ENCODE results near the gene NIPAL3. TPM values are rescaled to one million over a fixed set of nuclear protein-coding genes. Genes with fewer than 3 reads are reported as not detected.
"Not testable (repeated sequence)": the region's sequence is repeated elsewhere in the genome, so short reads cannot be mapped to it uniquely, and the experiment has no call there.

Gene NIPAL3
- total RNA-seq, 3 donors from 2014 or later (not counting 1 experiment from before 2014, with no cell fraction given) = 16.6 to 31.9 (median 29.4) TPM

DNA sequence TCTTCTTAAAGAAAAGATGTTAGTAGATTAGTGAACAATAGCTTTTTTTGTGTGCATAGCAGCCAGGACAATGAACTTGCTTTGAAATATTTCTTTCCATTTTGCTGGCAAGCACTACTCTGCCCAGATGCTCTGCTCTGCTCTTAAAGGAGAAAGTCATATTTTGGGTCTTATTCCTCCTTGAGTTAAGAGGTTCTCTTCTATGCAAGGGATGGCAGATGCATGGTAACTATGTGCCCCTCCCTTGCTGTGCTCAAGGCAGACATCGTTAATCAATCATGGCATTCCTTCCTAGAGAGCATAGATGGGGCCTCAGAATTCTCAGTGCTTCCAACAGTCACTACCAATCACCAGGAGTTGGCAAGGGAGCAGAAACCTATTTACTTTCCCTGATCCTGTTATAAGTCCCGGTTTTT, 27.6 kb downstream of the NIPAL3 start:
- H3K4me1 ChIP-seq (ENCODE audit: control insufficient read depth, insufficient read depth, low read length) = no peaks in the 10 kb centered on the region
- TF ChIP-seq, protein P1, sequence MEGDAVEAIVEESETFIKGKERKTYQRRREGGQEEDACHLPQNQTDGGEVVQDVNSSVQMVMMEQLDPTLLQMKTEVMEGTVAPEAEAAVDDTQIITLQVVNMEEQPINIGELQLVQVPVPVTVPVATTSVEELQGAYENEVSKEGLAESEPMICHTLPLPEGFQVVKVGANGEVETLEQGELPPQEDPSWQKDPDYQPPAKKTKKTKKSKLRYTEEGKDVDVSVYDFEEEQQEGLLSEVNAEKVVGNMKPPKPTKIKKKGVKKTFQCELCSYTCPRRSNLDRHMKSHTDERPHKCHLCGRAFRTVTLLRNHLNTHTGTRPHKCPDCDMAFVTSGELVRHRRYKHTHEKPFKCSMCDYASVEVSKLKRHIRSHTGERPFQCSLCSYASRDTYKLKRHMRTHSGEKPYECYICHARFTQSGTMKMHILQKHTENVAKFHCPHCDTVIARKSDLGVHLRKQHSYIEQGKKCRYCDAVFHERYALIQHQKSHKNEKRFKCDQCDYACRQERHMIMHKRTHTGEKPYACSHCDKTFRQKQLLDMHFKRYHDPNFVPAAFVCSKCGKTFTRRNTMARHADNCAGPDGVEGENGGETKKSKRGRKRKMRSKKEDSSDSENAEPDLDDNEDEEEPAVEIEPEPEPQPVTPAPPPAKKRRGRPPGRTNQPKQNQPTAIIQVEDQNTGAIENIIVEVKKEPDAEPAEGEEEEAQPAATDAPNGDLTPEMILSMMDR (IDR thresholded peaks at IDR 0.05) = no peak
- intact Hi-C loops (cut with micrococcal nuclease) = no loop called here
- Mint-ChIP-seq H3K27ac (no peak overlapping the region), H3K9me3 (no peaks in the 10 kb centered on the region), H3K36me3 (peaks cover 16% of the 10 kb centered on the region), H3K4me3 (no peak overlapping the region), H3K27me3 (ENCODE audit: low read depth in 2 of 2) (no peaks in the 10 kb centered on the region), H3K4me1 (peaks cover 0 to 5% of the 10 kb centered on the region in 2 donors)
- ATAC-seq (no peak), DNase-seq (no peak)
- no peak overlapping the region for H3K27ac ChIP-seq (ENCODE audit: low read length)
- no peaks in the 10 kb centered on the region for H3K27me3 ChIP-seq (ENCODE audit: control insufficient read depth, insufficient read depth, low read length)
- no peaks in the 10 kb centered on the region for H3K9me3 ChIP-seq (ENCODE audit: control insufficient read depth, insufficient read depth, low read length)
- peaks cover 35% of the 10 kb centered on the region for H3K36me3 ChIP-seq (ENCODE audit: control insufficient read depth, insufficient read depth, low read length)
- H3K4me3 ChIP-seq (ENCODE audit: low read length) = no peak overlapping the region
- 71% methylated on average over 2 of the region's 2 CpGs for WGBS (ENCODE audit: insufficient coverage)

DNA sequence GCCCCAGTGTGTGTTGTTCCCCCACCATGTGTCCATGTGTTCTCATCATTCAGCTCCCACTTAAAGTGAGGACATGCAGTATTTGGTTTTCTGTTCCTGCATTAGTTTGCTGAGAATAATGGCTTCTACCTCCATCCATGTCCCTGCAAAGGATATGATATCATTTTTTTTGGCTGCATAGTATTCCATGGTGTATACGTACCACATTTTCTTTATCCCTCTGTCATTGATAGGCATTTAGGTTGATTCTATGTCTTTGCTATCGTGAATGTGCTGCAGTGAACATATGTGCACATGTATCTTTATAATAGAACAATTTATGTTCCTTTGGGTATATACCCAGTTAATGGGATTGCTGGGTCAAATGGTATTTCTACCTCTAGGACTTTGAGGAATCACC, 30.8 kb downstream of the NIPAL3 start:
- H3K4me3 Mint-ChIP-seq; intact Hi-C loops (cut with micrococcal nuclease); H3K4me1 ChIP-seq (ENCODE audit: control insufficient read depth, insufficient read depth, low read length); H3K27ac Mint-ChIP-seq; H3K9me3 Mint-ChIP-seq; H3K27ac ChIP-seq (ENCODE audit: low read length); H3K27me3 Mint-ChIP-seq (ENCODE audit: low read depth in 2 of 2); DNase-seq; H3K9me3 ChIP-seq (ENCODE audit: control insufficient read depth, insufficient read depth, low read length); H3K4me3 ChIP-seq (ENCODE audit: low read length); ATAC-seq; H3K27me3 ChIP-seq (ENCODE audit: control insufficient read depth, insufficient read depth, low read length); H3K4me1 Mint-ChIP-seq: not testable (repeated sequence)
- peaks cover 22% of the 10 kb centered on the region for H3K36me3 Mint-ChIP-seq
- WGBS (ENCODE audit: insufficient coverage) = 100% methylated on average over 2 of the region's 2 CpGs
- H3K36me3 ChIP-seq (ENCODE audit: control insufficient read depth, insufficient read depth, low read length) = peaks cover 50% of the 10 kb centered on the region

DNA sequence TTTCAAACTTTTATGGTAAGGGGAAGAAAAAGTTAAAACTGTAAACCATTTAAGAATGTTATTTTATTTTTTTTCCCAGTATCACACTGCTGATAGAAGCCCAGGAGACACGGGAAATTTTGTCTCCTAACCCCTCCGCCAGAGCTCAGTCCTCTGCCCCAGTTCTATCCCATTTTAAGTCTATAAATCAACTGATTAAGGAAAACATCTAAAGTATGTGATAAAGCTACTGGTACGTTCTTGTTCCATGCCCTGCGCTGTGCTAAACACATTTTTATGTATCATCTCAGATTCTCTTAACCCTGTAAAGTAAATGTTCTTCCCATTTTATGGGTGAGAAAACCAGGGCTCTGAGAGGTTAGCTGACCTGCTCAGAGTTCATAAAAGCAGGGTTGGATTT, 34.7 kb downstream of the NIPAL3 start:
- no peak overlapping the region for H3K27ac ChIP-seq (ENCODE audit: low read length)

DNA sequence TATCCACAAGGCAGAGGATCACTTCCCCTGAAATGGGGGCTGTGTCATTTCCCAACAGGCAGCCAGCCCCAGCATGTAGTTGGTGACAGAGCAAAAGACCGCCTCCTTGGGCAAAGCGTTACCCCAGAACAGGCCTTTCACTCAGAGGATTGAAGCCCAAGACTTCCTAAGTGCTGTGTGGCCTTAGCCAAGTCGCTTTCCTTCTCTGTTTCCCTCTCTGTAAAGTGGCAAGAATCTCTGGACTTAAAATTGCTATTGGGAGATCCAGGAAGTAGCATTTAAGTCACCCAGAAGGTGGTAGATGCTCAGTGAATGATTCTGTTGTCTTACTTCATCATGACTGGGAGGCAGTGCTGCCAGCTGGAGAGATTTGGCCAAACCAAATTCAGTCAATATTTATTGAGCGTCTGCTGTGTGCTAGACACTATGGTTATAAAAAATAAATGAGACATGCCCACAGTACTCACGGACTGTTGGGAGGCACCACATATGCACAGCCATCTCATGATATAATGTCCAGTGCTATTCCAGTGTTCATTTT, 35.3 kb downstream of the NIPAL3 start:
- H3K27me3 ChIP-seq (ENCODE audit: control insufficient read depth, insufficient read depth, low read length) = no peaks in the 10 kb centered on the region
- peaks cover 52% of the 10 kb centered on the region for H3K36me3 ChIP-seq (ENCODE audit: control insufficient read depth, insufficient read depth, low read length)
- no peak for ATAC-seq
- no peaks in the 10 kb centered on the region for H3K9me3 ChIP-seq (ENCODE audit: control insufficient read depth, insufficient read depth, low read length)
- H3K27ac ChIP-seq (ENCODE audit: low read length) = no peak overlapping the region
- Mint-ChIP-seq H3K27ac (no peak overlapping the region), H3K4me3 (no peak overlapping the region), H3K9me3 (no peaks in the 10 kb centered on the region), H3K27me3 (ENCODE audit: low read depth in 2 of 2) (no peaks in the 10 kb centered on the region), H3K4me1 (no peaks in the 10 kb centered on the region), H3K36me3 (peaks cover 33% of the 10 kb centered on the region)
- H3K4me1 ChIP-seq (ENCODE audit: control insufficient read depth, insufficient read depth, low read length) = no peaks in the 10 kb centered on the region
- no peak for DNase-seq
- no peak overlapping the region for H3K4me3 ChIP-seq (ENCODE audit: low read length)
- TF ChIP-seq, protein P1 (IDR thresholded peaks at IDR 0.05) = no peak
- intact Hi-C loops (cut with micrococcal nuclease) = no loop called here
- WGBS (ENCODE audit: insufficient coverage) = 97% methylated on average over 5 of the region's 5 CpGs

More for the DNA sequence above, 34.7 kb downstream of the NIPAL3 start:
- no peaks in the 10 kb centered on the region for H3K4me1 Mint-ChIP-seq
- no peak overlapping the region for H3K4me3 ChIP-seq (ENCODE audit: low read length)
- H3K27me3 ChIP-seq (ENCODE audit: control insufficient read depth, insufficient read depth, low read length) = no peaks in the 10 kb centered on the region
- H3K4me1 ChIP-seq (ENCODE audit: control insufficient read depth, insufficient read depth, low read length) = no peaks in the 10 kb centered on the region
- TF ChIP-seq, protein P1 (IDR thresholded peaks at IDR 0.05) = no peak
- ATAC-seq = no peak
- intact Hi-C loops (cut with micrococcal nuclease) = no loop called here
- WGBS (ENCODE audit: insufficient coverage) = 100% methylated on average over 4 of the region's 4 CpGs
- H3K9me3 Mint-ChIP-seq = no peaks in the 10 kb centered on the region
- H3K27me3 Mint-ChIP-seq (ENCODE audit: low read depth in 2 of 2) = no peaks in the 10 kb centered on the region
- H3K36me3 Mint-ChIP-seq = peaks cover 38% of the 10 kb centered on the region
- no peak overlapping the region for H3K4me3 Mint-ChIP-seq
- H3K9me3 ChIP-seq (ENCODE audit: control insufficient read depth, insufficient read depth, low read length) = no peaks in the 10 kb centered on the region
- no peak for DNase-seq
- no peak overlapping the region for H3K27ac Mint-ChIP-seq
- peaks cover 50% of the 10 kb centered on the region for H3K36me3 ChIP-seq (ENCODE audit: control insufficient read depth, insufficient read depth, low read length)

Measured in natural killer cell (primary cell).